ENCODE measurements around the gene PCDHGA10.

GRCh38 chr5:141366016-141366896 lies 46.5 kb upstream of the PCDHGA10 start:
- TF ChIP-seq POLR2AphosphoS5 (IDR thresholded peaks at IDR 0.05) (no peak), POLR2A (IDR thresholded peaks at IDR 0.05; ENCODE audit: low read depth) (no peak)

Measured in esophagus muscularis mucosa (tissue), 2 donors.